ENCODE measurements around the gene FRMD4A. TPM values are rescaled to one million over a fixed set of nuclear protein-coding genes. Genes with fewer than 3 reads are reported as not detected.

The FRMD4A gene
- total RNA-seq, 5 donors from 2014 or later (not counting 1 experiment from before 2014, with no cell fraction given), result 1.3 to 1.8 (median 1.4) TPM

GRCh38 chr10:13858709-13859108 is 472.0 kb downstream of the FRMD4A start:
- no peaks in the 10 kb centered on the region for H3K9me3 ChIP-seq

GRCh38 chr10:13857451-13857850 is 473.3 kb downstream of the FRMD4A start:
- H3K27ac Mint-ChIP-seq, result no peak overlapping the region
- H3K4me1 ChIP-seq (ENCODE audit: control insufficient read depth in 1 of 2, extremely low read depth in 1 of 2, insufficient read depth in 2 of 2, low read length in 2 of 2), result peaks cover 0 to 2% of the 10 kb centered on the region in 2 experiments
- H3K9me3 ChIP-seq, result no peaks in the 10 kb centered on the region
- H3K4me3 Mint-ChIP-seq, result no peak overlapping the region
- peaks cover 0 to 4% of the 10 kb centered on the region in 2 donors for H3K27me3 Mint-ChIP-seq
- no peak overlapping the region for H3K4me3 ChIP-seq (ENCODE audit: control insufficient read depth in 1 of 2, extremely low read depth in 1 of 2, low read length in 1 of 2)
- ChIA-PET CTCF (no interaction called here), POLR2A (no interaction called here)
- no CpG with 5 or more reads among the region's 4 CpGs for WGBS (ENCODE audit: insufficient coverage)
- H3K9me3 Mint-ChIP-seq, result no peaks in the 10 kb centered on the region
- no peak for ATAC-seq (replicated peaks in 1 of 4)
- no peak overlapping the region for H3K27ac ChIP-seq (ENCODE audit: low read length)
- no peak for DNase-seq
- H3K4me1 Mint-ChIP-seq, result peaks cover 8 to 19% (median 13%) of the 10 kb centered on the region in 3 donors
- H3K36me3 Mint-ChIP-seq, result no peaks in the 10 kb centered on the region
- peaks cover 0 to 7% of the 10 kb centered on the region in 2 experiments for H3K27me3 ChIP-seq (replicated peaks in 1 of 2; ENCODE audit: control insufficient read depth in 2 of 2, extremely low read depth in 1 of 2, insufficient read depth in 2 of 2, low read length in 1 of 2)
- no peaks in the 10 kb centered on the region for H3K36me3 ChIP-seq (ENCODE audit: control insufficient read depth in 2 of 2, extremely low read depth in 1 of 2, insufficient read depth in 1 of 2, low read length in 1 of 2)

More at GRCh38 chr10:13858709-13859108, 472.0 kb downstream of the FRMD4A start:
- H3K4me1 Mint-ChIP-seq, result peaks cover 15 to 22% (median 20%) of the 10 kb centered on the region in 3 donors
- Histone ChIP-seq H3K4me3 (ENCODE audit: control insufficient read depth in 1 of 2, extremely low read depth in 1 of 2, low read length in 1 of 2) (no peak overlapping the region), H3K36me3 (ENCODE audit: control insufficient read depth in 2 of 2, extremely low read depth in 1 of 2, insufficient read depth in 1 of 2, low read length in 1 of 2) (no peaks in the 10 kb centered on the region), H3K27ac (ENCODE audit: low read length) (no peak overlapping the region), H3K4me1 (ENCODE audit: control insufficient read depth in 1 of 2, extremely low read depth in 1 of 2, insufficient read depth in 2 of 2, low read length in 2 of 2) (peaks cover 4 to 12% of the 10 kb centered on the region in 2 experiments), H3K27me3 (replicated peaks in 1 of 2; ENCODE audit: control insufficient read depth in 2 of 2, extremely low read depth in 1 of 2, insufficient read depth in 2 of 2, low read length in 1 of 2) (peaks cover 0 to 3% of the 10 kb centered on the region in 2 experiments)
- CTCF ChIA-PET, result no interaction called here
- DNase-seq (no peak), ATAC-seq (replicated peaks in 1 of 4) (no peak)
- H3K4me3 Mint-ChIP-seq, result no peak overlapping the region
- no CpG with 5 or more reads among the region's 11 CpGs for WGBS (ENCODE audit: insufficient coverage)
- no peaks in the 10 kb centered on the region for H3K36me3 Mint-ChIP-seq
- no peaks in the 10 kb centered on the region for H3K9me3 Mint-ChIP-seq
- POLR2A ChIA-PET, result no interaction called here
- no peak overlapping the region for H3K27ac Mint-ChIP-seq
- peaks cover 0 to 4% of the 10 kb centered on the region in 2 donors for H3K27me3 Mint-ChIP-seq

GRCh38 chr10:13853854-13854253 is 476.9 kb downstream of the FRMD4A start:
- Mint-ChIP-seq H3K4me1 (peaks cover 2 to 6% (median 5%) of the 10 kb centered on the region in 3 donors), H3K9me3 (no peaks in the 10 kb centered on the region), H3K27ac (no peak overlapping the region), H3K36me3 (no peaks in the 10 kb centered on the region), H3K4me3 (no peak overlapping the region), H3K27me3 (peaks cover 0 to 2% of the 10 kb centered on the region in 2 donors)
- POLR2A ChIA-PET, result no interaction called here
- Histone ChIP-seq H3K36me3 (ENCODE audit: control insufficient read depth in 2 of 2, extremely low read depth in 1 of 2, insufficient read depth in 1 of 2, low read length in 1 of 2) (no peaks in the 10 kb centered on the region), H3K27me3 (replicated peaks in 1 of 2; ENCODE audit: control insufficient read depth in 2 of 2, extremely low read depth in 1 of 2, insufficient read depth in 2 of 2, low read length in 1 of 2) (peaks cover 0 to 8% of the 10 kb centered on the region in 2 experiments), H3K4me3 (ENCODE audit: control insufficient read depth in 1 of 2, extremely low read depth in 1 of 2, low read length in 1 of 2) (no peak overlapping the region), H3K9me3 (no peaks in the 10 kb centered on the region), H3K27ac (ENCODE audit: low read length) (no peak overlapping the region), H3K4me1 (ENCODE audit: control insufficient read depth in 1 of 2, extremely low read depth in 1 of 2, insufficient read depth in 2 of 2, low read length in 2 of 2) (no peaks in the 10 kb centered on the region)
- ATAC-seq (replicated peaks in 1 of 4) (no peak), DNase-seq (no peak)
- 50% methylated on average over 1 of the region's 6 CpGs for WGBS (ENCODE audit: insufficient coverage)
- CTCF ChIA-PET, result no interaction called here

GRCh38 chr10:13852872-13853271 is 477.9 kb downstream of the FRMD4A start:
- DNase-seq (no peak), ATAC-seq (replicated peaks in 1 of 4) (no peak)
- Mint-ChIP-seq H3K4me3 (no peak overlapping the region), H3K36me3 (no peaks in the 10 kb centered on the region), H3K27me3 (peaks cover 3 to 4% of the 10 kb centered on the region in 2 donors), H3K9me3 (no peaks in the 10 kb centered on the region), H3K27ac (no peak overlapping the region), H3K4me1 (peaks cover 3 to 9% (median 8%) of the 10 kb centered on the region in 3 donors)
- 89% methylated on average over 3 of the region's 5 CpGs for WGBS (ENCODE audit: insufficient coverage)
- Histone ChIP-seq H3K4me1 (ENCODE audit: control insufficient read depth in 1 of 2, extremely low read depth in 1 of 2, insufficient read depth in 2 of 2, low read length in 2 of 2) (peaks cover 0 to under 1% of the 10 kb centered on the region in 2 experiments), H3K4me3 (ENCODE audit: control insufficient read depth in 1 of 2, extremely low read depth in 1 of 2, low read length in 1 of 2) (no peak overlapping the region), H3K27me3 (replicated peaks in 1 of 2; ENCODE audit: control insufficient read depth in 2 of 2, extremely low read depth in 1 of 2, insufficient read depth in 2 of 2, low read length in 1 of 2) (peaks cover 0 to 11% of the 10 kb centered on the region in 2 experiments), H3K27ac (ENCODE audit: low read length) (no peak overlapping the region), H3K36me3 (ENCODE audit: control insufficient read depth in 2 of 2, extremely low read depth in 1 of 2, insufficient read depth in 1 of 2, low read length in 1 of 2) (no peaks in the 10 kb centered on the region), H3K9me3 (no peaks in the 10 kb centered on the region)
- POLR2A ChIA-PET, result no interaction called here
- CTCF ChIA-PET, result no interaction called here

DNA sequence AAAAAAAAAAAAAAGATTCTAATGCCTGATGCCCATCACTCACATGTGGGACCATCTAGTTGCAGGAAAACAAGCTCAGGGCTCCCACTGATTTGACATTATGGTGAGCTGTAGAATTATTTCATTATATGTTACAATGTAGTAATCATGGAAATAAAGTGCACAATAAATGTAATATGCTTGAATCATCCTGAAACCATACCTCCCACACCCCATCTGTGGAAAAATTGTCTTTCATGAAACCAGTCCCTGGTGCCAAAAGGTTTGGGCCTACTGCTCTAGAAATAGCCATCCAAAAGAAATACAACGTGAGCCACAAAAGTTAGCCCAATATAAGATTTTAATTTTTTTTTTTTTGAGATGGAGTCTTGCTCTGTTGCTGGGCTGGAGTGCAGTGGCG is 478.8 kb downstream of the FRMD4A start:
- H3K4me3 Mint-ChIP-seq, result no peak overlapping the region
- WGBS (ENCODE audit: insufficient coverage), result 80% methylated on average over 1 of the region's 2 CpGs
- Histone ChIP-seq H3K27me3 (replicated peaks in 1 of 2; ENCODE audit: control insufficient read depth in 2 of 2, extremely low read depth in 1 of 2, insufficient read depth in 2 of 2, low read length in 1 of 2) (peaks cover 0 to 18% of the 10 kb centered on the region in 2 experiments), H3K4me1 (ENCODE audit: control insufficient read depth in 1 of 2, extremely low read depth in 1 of 2, insufficient read depth in 2 of 2, low read length in 2 of 2) (peaks cover 7 to 8% of the 10 kb centered on the region in 2 experiments), H3K9me3 (no peaks in the 10 kb centered on the region), H3K4me3 (ENCODE audit: control insufficient read depth in 1 of 2, extremely low read depth in 1 of 2, low read length in 1 of 2) (no peak overlapping the region), H3K36me3 (ENCODE audit: control insufficient read depth in 2 of 2, extremely low read depth in 1 of 2, insufficient read depth in 1 of 2, low read length in 1 of 2) (no peaks in the 10 kb centered on the region), H3K27ac (ENCODE audit: low read length) (no peak overlapping the region)
- no peaks in the 10 kb centered on the region for H3K9me3 Mint-ChIP-seq
- no peak overlapping the region for H3K27ac Mint-ChIP-seq
- H3K4me1 Mint-ChIP-seq, result peaks cover 12 to 18% (median 17%) of the 10 kb centered on the region in 3 donors
- H3K27me3 Mint-ChIP-seq, result peaks cover 6 to 9% of the 10 kb centered on the region in 2 donors
- ATAC-seq (replicated peaks in 1 of 4) (no peak), DNase-seq (no peak)
- POLR2A ChIA-PET, result no interaction called here
- H3K36me3 Mint-ChIP-seq, result no peaks in the 10 kb centered on the region
- CTCF ChIA-PET, result interaction anchor here in 1 of 2 donors (0.6 kb wide), 1 partner anchor 691 kb away, joined by 3 read pairs; no protein-coding TSS in a partner anchor

DNA sequence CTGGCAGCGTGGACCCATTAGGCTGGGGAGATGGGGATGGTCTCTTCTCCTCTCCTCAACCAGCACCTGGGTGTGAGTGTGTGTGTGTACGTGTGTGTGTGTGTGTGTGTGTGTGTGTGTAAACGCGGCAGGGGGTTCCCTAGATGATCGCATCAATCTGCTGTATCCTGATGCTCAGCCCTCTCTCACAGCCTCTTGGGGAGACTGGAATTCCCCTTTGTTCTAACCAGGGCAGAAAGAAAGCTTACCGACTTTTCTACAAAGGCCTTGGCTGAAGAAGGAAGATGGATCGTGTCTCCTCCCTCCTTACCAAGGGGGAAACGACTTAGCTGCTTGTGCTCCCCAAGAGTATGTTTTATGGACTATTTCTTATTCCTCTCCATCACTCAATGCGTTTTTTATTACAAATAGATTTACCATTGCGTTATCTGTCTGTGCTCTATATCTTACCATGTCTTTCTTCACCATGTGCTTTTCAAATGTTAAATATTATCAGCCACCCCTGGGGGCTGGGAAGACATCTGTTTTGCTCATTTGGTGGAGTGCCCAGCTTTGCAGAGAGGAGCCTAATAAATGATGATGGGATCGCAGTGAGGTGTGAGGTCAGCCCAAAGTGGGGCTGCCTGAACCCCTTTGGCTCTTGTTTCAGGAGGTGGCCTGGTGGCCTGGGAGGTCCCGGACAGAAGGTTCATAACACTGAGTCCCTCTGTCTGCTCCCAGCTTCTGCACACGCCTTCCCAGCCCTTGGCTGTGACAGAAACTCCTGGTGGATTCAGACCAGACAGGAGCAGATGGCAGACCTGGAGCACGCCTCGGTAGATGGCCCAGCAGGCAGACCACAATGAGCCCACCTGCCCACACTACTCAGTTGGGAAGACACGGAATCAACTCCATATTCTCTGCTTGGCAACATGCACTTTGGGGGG is 481.9 kb downstream of the FRMD4A start:
- no peak overlapping the region for H3K4me3 ChIP-seq (ENCODE audit: control insufficient read depth in 1 of 2, extremely low read depth in 1 of 2, low read length in 1 of 2)
- H3K4me1 ChIP-seq (ENCODE audit: control insufficient read depth in 1 of 2, extremely low read depth in 1 of 2, insufficient read depth in 2 of 2, low read length in 2 of 2), result peaks cover 7 to 8% of the 10 kb centered on the region in 2 experiments
- peaks cover 0 to 21% of the 10 kb centered on the region in 2 experiments for H3K27me3 ChIP-seq (replicated peaks in 1 of 2; ENCODE audit: control insufficient read depth in 2 of 2, extremely low read depth in 1 of 2, insufficient read depth in 2 of 2, low read length in 1 of 2)
- H3K27me3 Mint-ChIP-seq, result peaks cover 12 to 13% of the 10 kb centered on the region in 2 donors
- CTCF ChIA-PET, result interaction anchor here in 1 of 2 donors (0.6 kb wide), 1 partner anchor 64 kb away, joined by 3 read pairs; no protein-coding TSS in a partner anchor
- H3K9me3 Mint-ChIP-seq, result no peaks in the 10 kb centered on the region
- DNase-seq, result no peak
- H3K36me3 ChIP-seq (ENCODE audit: control insufficient read depth in 2 of 2, extremely low read depth in 1 of 2, insufficient read depth in 1 of 2, low read length in 1 of 2), result no peaks in the 10 kb centered on the region
- H3K4me1 Mint-ChIP-seq, result peaks cover 16 to 24% (median 18%) of the 10 kb centered on the region in 3 donors
- H3K27ac ChIP-seq (ENCODE audit: low read length), result no peak overlapping the region
- no peak overlapping the region for H3K27ac Mint-ChIP-seq
- no peak for ATAC-seq (replicated peaks in 1 of 4)
- no peaks in the 10 kb centered on the region for H3K36me3 Mint-ChIP-seq
- no peaks in the 10 kb centered on the region for H3K9me3 ChIP-seq
- POLR2A ChIA-PET, result no interaction called here
- WGBS (ENCODE audit: insufficient coverage), result 92% methylated on average over 6 of the region's 16 CpGs
- no peak overlapping the region for H3K4me3 Mint-ChIP-seq
